ENCODE results near the gene RNF151.

The RNF151 gene

DNA sequence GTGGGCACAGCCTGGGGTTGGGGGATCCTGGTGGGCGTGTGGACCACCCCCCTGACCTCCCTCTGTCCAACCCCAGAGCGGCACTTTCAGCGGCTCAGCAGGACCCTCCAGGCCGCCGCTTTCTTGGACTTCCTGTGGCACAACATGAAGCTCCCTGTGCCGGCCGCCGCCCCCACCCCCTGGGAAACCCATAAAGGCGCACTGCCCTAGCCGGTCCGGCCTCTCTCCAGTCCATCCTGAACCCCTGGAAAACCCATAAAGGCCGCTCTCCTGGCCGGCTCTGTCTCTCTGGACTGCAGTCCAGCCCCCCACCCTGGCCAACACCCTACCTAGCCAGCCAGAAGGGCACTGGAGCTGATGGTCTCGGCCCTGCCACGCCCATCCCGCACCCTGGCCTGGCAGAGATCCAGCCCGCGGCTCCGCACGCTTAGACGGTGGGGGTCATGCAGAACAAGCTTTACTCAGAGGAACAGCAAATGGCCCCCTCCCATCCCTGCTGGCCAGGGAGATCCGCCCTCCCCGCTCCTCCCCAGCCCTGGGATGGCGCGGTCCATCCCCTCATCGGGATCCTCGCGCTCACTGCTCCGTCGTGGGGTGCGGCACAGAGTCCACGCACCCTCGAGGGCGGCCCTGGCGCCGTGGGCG, 11.9 kb downstream of the RNF151 start:
- DNase-seq (ENCODE audit: low spot score), result no peak

DNA sequence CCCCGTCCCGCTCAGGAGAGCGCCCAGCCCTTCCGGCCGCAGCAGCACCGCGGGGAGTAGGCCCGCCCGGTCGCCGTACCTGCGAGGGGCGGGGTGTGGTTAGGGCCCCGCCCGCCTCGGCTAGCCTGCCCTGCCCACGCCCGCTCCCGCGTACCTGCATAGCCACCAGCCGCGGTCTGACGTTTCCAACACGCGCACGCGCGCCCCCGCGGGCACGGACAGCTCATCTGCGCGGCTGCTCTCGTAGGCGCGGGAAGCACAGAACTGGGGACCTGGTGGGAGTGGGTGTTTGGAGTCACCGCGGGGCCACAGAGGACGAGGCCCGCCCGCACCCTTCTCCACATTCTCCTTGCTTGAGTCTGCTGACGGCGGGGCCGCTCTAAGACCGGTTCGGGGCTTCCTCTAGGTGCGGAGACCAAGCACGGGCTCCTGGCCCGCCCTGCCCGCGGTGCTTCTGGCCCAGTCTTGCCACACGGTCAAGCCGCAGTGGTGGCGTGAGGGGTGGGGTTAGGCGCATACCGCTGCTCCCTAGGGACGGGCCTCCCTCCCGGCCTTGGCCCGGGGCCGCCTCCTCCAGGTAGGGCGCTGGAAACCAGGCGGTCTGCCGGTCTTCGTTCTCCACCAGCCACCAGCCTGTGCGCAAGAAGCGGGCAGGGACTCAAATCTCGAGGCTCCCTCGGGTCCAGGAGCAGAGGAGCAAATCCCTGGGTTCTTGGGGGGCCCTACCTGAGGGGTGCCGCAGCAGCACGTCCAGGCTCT, 12.8 kb downstream of the RNF151 start:
- no peak for DNase-seq (ENCODE audit: low spot score)

DNA sequence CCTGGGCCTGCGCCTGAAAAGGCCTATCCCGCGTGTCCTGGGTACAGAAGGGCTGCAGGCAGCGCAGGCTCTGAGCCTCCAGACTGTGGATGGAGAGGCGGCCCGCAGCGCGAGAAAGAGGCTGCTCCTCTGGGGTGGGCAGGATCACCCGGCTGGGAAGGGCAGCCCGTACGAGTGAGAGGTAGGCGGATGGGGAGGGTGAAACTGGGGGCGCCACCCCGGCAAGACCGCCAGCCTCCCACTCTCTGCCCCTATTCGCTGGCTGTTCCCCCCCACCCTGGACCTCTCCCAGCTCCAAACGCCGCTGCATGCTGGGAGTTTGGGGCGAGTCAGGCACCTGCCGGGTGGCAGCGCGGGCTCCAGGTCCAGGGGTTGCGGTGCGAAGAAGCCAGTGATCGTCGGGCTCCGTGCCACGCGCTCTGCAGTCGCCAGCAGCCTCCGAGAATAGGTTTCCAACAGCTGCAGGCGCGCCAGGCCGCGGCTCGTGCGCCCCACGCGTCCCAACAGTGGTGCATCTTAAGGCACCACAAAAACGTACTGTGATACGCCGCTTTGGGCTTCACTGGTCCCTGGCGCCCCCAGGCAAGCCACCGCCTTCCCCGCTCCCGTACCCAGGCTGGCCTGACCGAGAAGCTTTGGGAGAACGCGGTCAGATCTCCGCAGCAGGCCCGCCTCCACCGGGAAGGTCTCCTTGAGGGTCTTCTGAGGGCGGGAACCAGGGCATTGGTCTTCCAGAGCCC, 13.5 kb downstream of the RNF151 start:
- DNase-seq (ENCODE audit: low spot score), result no peak

DNA sequence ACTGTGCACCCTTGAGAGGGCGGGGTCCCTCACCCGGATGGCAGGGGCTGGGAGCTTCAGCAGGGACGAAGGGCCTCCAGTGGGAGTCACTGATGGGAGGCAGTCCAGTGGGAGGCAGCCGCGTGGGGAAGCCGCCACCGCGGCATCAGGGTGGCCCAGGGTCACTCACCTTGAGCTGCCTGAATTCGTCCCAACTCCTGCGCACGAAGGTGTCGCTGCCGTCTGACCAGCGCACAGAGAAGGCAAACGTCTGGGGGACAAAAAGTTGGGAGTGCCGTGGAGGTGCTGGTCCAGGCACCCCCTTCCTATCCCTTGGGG, 14.1 kb downstream of the RNF151 start:
- no peak for DNase-seq (ENCODE audit: low spot score)

DNA sequence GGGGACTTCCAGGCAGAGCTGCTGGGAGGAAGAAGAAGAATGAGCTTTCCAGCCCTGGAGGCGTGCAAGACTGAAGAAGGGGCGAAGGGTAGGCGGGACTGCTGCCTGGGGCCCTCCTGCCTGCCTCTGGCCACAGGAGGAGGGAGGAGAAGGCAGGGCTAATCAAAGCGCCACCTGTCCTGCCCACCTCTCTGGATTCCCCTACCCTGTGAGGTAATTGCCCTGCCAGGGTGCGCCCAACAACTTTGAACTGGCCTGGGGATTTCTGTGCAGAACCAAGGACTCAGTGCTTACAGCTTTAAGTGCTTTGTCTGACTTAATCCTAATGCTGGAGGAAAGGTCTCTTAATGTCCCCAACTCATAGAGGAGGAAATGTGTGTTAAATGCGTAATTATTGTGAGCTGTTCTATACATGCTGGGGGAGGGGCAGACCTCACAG, 14.8 kb downstream of the RNF151 start, which contains the start of gene NOXO1:
TSS of gene NOXO1 (minus strand) at position 72 of the 439 bp plus-strand sequence. CDS start 290 bp downstream, outside the sequence.
- DNase-seq (ENCODE audit: low spot score), result no peak

DNA sequence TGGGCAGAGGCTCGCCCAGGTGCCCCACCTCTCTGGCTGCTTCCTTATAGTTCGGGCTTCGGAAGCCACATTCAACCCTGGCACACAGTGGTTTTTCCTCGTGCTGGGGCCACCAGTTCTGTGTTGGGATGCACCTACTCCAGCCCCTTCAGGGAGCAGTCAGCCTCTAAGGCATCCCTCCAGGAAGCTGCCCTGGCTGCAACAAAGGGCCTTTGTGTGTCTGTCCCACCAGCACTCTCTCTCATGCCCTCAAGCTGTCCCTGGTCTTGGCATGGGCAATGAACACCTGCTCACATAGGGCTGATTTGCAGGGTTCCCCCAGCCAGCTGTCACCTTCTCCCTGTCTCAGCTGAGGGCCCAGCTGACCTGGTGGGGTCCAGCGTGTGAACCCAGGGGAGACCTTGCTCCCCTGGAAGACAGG, 15.4 kb downstream of the RNF151 start:
- DNase-seq (ENCODE audit: low spot score), result no peak

DNA sequence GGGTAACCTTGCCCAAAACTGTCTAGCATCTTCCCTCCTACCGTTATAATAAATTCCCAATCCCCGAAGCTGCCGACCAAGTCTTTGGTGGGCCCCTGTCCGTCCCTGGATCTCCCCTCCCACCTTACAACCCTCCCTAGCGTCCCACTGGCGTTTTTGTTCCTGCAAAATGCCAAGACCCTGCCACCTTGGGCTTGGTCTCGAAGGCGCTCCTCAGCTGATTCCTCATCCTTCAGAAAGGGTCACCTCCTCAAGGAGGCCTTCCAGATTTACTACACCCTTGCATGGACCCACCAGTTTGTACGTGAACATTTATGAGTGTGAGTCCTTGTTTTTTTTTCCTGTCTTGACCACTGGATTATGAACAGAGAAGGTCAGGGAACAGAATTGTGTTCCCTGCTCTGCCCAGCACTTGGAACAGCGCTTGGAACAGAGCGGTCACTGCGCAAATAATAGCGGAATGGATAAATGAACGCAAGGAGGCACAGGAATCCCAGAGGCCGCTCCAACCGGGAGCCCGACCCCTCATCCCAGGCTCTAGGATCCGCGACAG, 16.4 kb downstream of the RNF151 start:
- DNase-seq (ENCODE audit: low spot score), result no peak

DNA sequence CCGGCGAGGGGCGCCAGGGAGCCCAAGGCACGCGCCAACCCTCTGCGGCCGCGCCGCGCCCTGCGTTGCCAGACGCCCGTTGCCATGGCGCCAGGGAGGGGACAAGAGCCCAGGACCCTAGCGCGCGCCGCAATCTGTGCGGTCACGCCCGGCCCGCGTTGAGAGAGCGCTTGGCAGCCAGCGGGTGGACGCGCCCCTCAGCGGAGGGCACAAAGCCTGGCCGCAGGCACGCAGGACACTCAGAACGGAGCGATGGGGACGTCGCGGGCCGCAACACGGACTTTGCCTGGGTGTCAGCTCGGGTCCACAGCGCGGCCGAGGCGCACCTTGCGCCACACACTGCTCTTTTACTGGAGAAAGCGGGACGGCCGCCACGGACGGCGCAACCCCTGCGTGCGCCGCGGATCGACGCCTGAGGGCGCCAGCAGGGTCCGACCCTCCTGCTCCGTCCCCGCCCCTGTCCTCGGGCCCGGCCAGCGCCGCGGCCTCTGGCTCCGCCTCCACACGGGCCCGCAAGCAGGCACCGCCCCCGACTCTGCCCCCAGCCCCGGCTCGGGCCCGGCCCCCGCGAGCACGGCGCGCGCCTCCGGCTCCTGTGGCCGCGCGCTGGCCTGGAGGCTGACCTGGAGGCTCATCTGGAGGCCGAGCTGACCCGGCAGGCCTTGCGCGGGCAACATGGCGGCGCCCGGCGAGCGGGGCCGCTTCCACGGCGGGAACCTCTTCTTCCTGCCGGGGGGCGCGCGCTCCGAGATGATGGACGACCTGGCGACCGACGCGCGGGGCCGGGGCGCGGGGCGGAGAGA, 17.1 kb downstream of the RNF151 start, which contains the start of gene GFER:
TSS of gene GFER (plus strand) at position 650 of the 803 bp plus-strand sequence. CDS start at position 676, 26 bp downstream.
- DNase-seq (ENCODE audit: low spot score), result peak; percentile 98

DNA sequence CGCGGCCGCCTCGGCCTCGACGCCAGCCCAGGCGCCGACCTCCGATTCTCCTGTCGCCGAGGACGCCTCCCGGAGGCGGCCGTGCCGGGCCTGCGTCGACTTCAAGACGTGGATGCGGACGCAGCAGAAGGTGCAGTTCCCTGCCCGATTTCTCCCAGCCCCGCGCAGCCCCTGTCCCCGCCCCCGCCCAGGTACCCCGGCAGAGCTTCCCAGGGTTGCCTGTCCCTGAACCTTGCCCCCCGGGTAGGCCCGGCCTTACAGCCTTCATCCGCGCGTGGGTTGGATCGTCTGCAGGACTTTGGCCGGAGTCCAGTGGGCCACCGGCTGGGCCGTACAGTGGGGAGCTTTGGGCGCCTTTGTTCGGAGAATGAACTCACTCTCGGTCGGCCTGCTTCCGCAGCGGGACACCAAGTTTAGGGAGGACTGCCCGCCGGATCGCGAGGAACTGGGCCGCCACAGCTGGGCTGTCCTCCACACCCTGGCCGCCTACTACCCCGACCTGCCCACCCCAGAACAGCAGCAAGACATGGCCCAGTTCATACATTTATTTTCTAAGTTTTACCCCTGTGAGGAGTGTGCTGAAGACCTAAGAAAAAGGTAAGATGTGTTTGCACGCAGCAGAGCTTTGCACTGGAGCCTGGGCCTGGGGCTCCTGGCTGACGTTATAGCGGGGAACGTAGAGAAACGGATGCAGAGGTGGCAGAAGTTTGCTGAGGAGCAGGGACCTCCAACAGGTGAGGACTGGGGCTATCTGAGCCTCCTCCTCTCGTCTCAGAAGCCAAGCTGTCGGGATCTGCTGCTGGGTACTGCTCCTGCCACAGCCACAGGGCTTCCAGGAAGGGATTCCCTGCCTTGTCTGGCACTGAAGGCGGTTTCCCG, 17.9 kb downstream of the RNF151 start:
- DNase-seq (ENCODE audit: low spot score), result peak; percentile 59

DNA sequence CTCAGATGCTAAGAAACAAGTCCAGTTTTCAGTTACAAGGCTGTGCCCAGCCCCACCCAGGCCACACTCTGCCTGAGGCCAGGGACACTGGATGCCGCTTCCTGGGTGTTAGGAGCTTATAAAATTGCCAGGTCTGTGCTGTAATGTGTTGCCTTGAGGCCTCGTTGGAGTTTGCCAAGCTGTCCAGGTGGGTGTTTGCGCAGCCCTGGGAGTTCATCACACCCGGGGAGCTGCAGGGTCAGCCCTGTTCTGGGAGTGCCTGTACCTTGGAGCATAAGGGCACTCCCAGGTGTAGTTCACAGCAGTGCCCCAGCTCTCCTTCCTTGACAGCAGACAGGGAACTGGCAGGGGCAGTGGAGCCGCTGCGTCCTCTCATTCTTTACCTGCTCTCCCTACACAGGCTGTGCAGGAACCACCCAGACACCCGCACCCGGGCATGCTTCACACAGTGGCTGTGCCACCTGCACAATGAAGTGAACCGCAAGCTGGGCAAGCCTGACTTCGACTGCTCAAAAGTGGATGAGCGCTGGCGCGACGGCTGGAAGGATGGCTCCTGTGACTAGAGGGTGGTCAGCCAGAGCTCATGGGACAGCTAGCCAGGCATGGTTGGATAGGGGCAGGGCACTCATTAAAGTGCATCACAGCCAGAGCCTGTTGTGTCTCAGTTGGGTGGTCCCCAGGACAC, 19.0 kb downstream of the RNF151 start:
- DNase-seq (ENCODE audit: low spot score), result no peak

DNA sequence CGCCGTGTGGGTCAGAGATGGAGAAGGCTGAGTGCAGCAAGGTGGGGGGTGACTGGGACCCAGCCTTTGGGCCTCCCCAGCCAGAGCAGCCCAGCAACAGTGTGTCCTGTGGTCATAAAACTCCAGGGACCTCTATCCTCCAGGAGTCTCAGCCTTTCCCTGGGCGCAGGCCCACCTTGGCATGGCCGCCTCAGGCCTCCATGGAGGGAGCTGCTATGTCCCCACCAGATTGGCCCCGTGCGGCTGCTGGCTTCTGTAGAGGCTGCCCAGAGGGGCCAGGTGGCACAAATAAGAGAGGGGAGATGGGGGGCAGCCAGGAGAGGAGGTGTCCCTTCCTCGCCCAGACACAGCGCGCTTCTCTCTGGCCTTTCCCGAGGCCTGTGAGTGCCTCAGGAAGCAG, 20.5 kb downstream of the RNF151 start:
- no peak for DNase-seq (ENCODE audit: low spot score)

DNA sequence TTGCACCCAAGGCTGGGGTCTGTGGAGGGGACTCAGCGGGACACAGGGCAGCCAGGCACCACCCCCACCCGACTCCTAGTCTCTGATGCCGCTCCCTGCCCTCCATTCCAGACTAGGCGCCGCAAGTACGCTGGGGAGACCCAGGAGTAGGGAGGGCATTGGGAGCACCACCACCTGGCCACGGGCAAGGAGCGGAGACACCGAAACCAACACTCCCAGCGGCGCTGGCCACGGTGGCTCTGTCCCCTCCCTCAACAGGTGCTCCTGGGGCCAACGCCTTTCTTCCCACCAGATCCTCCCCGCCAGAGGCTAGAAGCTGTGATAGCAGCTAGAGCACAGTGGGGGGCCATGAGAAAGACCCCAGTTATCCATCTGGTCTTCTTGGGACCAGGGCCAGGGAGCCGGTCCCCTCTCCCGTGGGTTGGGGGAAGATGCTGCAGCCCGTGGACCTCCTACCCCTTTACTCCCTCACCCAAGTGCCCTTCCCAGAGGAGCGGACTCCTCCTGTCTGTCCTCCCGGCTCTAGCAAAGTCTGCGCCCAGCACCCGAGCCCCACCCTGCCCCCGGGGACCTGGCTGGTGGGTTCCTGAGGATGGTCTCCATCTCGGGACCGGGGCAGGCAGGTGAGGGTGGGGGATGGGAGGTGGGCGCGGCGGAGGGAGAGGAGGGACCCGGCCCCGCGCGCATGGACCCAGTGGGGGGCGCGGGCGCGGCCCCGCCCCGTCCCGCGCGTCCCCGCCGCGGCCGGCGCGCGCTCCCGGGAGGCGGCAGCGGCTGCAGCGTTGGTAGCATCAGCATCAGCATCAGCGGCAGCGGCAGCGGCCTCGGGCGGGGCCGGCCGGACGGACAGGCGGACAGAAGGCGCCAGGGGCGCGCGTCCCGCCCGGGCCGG, 22.8 kb downstream of the RNF151 start, which contains the start of gene SYNGR3:
TSS of gene SYNGR3 (plus strand) at position 762 of the 892 bp plus-strand sequence. CDS start 133 bp downstream, outside the sequence.
- DNase-seq (ENCODE audit: low spot score), result no peak

DNA sequence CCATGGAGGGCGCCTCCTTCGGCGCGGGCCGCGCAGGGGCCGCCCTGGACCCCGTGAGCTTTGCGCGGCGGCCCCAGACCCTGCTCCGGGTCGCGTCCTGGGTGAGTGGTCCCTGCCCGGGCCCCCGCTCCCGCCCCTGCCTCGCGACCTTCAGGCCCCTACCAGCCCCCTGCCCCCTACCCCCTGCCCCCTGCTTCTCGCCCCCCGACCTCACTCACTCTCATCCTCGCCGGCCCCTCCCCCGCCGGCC, 23.4 kb downstream of the RNF151 start:
- no peak for DNase-seq (ENCODE audit: low spot score)

DNA sequence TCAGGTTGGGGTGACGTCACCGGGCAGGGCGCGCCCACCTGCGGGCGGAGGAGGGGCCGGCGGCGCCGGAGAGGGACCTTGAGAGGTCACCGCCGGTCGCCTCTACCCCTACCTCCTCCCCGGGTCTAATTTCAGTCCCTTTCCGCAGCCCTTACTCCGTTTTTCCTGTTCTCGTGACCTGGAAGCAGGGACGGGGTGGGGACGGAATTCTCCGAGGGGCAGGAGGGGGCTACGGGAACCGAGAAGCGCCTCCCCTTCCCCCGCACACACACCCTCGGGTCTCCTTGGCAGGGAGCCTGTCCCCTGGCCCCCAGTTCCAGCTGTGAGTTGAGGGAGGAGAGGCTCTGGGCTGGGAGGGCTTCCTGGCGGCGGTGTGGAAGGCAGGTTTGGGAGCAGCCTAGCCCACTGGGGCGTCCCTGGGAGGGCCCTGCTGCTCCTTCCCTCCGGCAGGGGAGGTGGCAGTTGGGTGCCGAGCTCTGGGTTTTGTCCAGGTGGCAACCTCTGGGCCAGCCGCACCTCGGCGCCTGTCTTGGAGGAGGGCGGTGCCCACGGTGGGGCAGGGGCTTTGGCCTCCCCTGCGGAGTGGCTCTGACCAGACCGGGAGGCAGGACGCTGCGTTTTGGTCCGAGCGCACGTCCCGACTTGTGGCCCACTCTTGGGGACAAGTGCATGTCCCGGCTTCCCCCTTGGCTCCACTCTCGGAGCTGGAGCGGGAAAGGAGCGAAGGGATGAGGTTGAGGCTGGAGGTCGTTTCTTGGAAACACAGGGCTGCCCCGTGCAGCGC, 23.9 kb downstream of the RNF151 start:
- DNase-seq (ENCODE audit: low spot score), result no peak

DNA sequence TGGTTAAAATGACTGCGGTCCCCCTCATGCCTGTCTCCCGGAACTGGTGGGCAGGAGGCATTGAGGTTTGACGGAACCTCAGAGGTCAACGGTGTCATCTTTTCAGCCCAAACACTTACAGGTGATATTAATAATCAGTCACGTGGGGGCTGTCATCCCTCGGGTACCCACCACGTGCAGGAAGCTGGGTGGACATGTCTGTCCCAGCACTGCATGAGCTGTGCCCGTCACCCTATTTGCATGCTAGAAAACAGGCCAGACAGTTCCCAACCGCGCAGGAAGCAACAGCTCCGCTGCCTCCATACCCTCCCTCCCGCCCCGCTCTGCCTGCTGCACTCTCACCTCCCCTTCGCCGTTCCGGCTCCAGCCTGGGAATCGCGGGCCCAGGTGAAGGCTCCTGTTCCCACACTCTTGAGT, 24.5 kb downstream of the RNF151 start:
- no peak for DNase-seq (ENCODE audit: low spot score)

DNA sequence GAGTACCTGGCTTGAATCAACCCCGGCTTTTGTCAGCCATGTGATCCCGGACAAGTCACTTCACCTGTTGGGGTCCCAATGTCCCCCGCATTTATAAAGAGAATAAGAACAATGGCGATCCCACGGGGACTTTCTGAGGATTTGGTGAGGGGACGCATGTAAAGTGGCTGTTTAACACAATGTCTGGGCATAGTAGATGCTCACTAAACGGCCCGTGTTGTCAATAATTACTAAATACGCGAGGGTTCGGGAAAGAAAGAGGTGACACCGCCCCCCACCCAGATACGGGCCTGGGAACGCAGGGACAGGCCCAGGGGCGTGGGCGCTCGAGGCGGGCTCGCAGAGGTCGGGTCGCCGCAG, 24.9 kb downstream of the RNF151 start:
- DNase-seq (ENCODE audit: low spot score), result no peak

DNA sequence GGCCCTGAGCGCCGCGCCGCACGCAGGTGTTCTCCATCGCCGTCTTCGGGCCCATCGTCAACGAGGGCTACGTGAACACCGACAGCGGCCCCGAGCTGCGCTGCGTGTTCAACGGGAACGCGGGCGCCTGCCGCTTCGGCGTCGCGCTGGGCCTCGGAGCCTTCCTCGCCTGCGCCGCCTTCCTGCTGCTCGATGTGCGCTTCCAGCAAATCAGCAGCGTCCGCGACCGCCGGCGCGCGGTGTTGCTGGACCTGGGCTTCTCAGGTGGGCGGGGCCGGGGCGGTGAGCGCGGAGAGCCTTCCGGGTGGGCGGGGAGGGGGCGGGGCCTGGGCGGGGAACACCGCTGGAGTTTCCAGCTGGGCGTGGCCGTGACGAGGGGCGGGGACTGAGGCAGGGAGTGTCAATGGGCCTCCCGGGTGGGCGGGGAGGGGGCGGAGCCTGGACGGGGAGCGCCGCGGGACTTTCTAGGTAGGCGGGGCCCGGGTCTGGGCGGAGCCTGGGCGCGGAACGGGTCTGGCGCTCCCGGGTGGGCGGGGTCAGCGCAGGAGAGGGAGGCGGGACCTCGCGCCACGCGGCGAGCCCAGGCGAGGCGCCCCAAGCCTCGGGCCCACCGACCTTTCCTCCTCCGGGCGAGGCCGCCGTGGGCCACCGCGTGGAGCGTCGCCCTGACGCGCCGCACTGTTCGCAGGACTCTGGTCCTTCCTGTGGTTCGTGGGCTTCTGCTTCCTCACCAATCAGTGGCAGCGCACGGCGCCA, 25.5 kb downstream of the RNF151 start:
- peak; percentile 90 for DNase-seq (ENCODE audit: low spot score)

Data from hepatic stellate cell (primary cell).